SK-N-SH treated with all-trans-retinoic acid at 6 μM for 48 hours (cell line): ENCODE results near the gene MEAF6.

Source experiments
- ARNTL ChIP-seq: fragments of 450-650 bp; formaldehyde crosslinking; IDR thresholded peaks from 2 replicates; pipeline ENCODE4 v1.5.0; 2020; ENCODE audit warnings: low read depth, mild to moderate bottlenecking, moderate library complexity, borderline replicate concordance
- CREB5 ChIP-seq: fragments of 250-450 bp; sonication (Bioruptor Pico); IDR thresholded peaks from 2 replicates; pipeline ENCODE4 v1.5.1; 2020; ENCODE audit warnings: low read depth, mild to moderate bottlenecking, moderate library complexity
- ESRRG ChIP-seq: fragments of 250-450 bp; sonication (Bioruptor Pico); IDR thresholded peaks from 2 replicates; pipeline ENCODE4 v1.6.1; 2021; ENCODE audit warnings: mild to moderate bottlenecking
- PATZ1 ChIP-seq: fragments of 250-450 bp; sonication (Bioruptor Pico); IDR thresholded peaks from 2 replicates; pipeline ENCODE4 v1.8.0; 2020; ENCODE audit warnings: mild to moderate bottlenecking, moderate library complexity, borderline replicate concordance
- POU6F1 ChIP-seq: fragments of 250-450 bp; sonication (Bioruptor Pico); IDR thresholded peaks from 2 replicates; pipeline ENCODE4 v1.8.0; 2021; ENCODE audit warnings: low read depth, mild to moderate bottlenecking, moderate library complexity, borderline replicate concordance
- PPARA ChIP-seq: fragments of 250-450 bp; sonication (Bioruptor Pico); IDR thresholded peaks from 2 replicates; pipeline ENCODE4 v1.5.0; 2020; ENCODE audit warnings: mild to moderate bottlenecking, borderline replicate concordance
- RARB ChIP-seq: fragments of 250-450 bp; sonication (Bioruptor Pico); IDR thresholded peaks from 2 replicates; pipeline ENCODE4 v1.8.0; 2021; ENCODE audit warnings: mild to moderate bottlenecking, moderate library complexity
- SNAI2 ChIP-seq: fragments of 250-450 bp; sonication (Bioruptor Pico); IDR thresholded peaks from 2 replicates; pipeline ENCODE4 v1.5.0; 2020; ENCODE audit warnings: mild to moderate bottlenecking, moderate library complexity
- TOX ChIP-seq: fragments of 250-450 bp; sonication (Bioruptor Pico); IDR thresholded peaks from 2 replicates; pipeline ENCODE4 v1.8.0; 2021; ENCODE audit warnings: mild to moderate bottlenecking, moderate library complexity, borderline replicate concordance
- ZC3H10 ChIP-seq: fragments of 250-450 bp; sonication (Bioruptor Pico); IDR thresholded peaks from 2 replicates; pipeline ENCODE4 v1.5.1; 2021; ENCODE audit warnings: mild to moderate bottlenecking, moderate library complexity
- ZNF70 ChIP-seq: fragments of 450-650 bp; formaldehyde crosslinking; IDR thresholded peaks from 2 replicates; pipeline ENCODE4 v1.5.0; 2020; ENCODE audit warnings: mild to moderate bottlenecking, moderate library complexity

GRCh38 chr1:37455516-37455915 is 59.0 kb downstream of the MEAF6 start:
- TF ChIP-seq POU6F1 (CRISPR knock-in tag) (no peak), ARNTL (CRISPR knock-in tag) (no peak), ESRRG (no peak), RARB (CRISPR knock-in tag) (no peak), PPARA (CRISPR knock-in tag) (no peak), ZNF70 (CRISPR knock-in tag) (no peak), PATZ1 (CRISPR knock-in tag) (no peak), SNAI2 (CRISPR knock-in tag) (no peak), ZC3H10 (CRISPR knock-in tag) (no peak), CREB5 (no peak), TOX (CRISPR knock-in tag) (no peak)
